Heart left ventricle (tissue), 13 donors: ENCODE measurements around the gene LYZL6.

Source experiments
- POLR2A ChIP-seq, 2 donors: fragments of 450-650 bp; IDR thresholded peaks; one replicate each; pipeline ENCODE4 v1.6.1; 2017; ENCODE audit warnings: antibody characterized with exemption in 2 of 2, mild to moderate bottlenecking in 2 of 2, moderate library complexity in 2 of 2
- TF ChIP-seq, protein P1 (sequence below), 12 donors: fragments of 200-600 bp; sonication (generic) in 4 of 12; IDR thresholded peaks; one replicate each; pipeline versions ENCODE4 v1.5.0 to v1.8.0; 2018 to 2022; ENCODE audit warnings: antibody characterized with exemption in 12 of 12, mild to moderate bottlenecking in 5 of 12
- donor health status: ischemic (EF 13 %, LVEDD 7.1; RV severe dilation, severe dysfunction).
- donor health status: DM: no; HTN: yes; CAD: no.
- donor health status: DM: no; HTN: no; CAD: no.
- donor health status: ischemic (EF 25% LVEDD 6.9; RV normal size, moderate dysfunction).
- donor health status: ischemic (EF 25% LVEDD 5.7; RV mildly dilated, moderate dysfunction).
- donor health status: ischemic (EF 35%, LVEDD 5.7; RV mildly dilated, moderate dysfunction).
- donor health status: nonischemic (EF 11% LVEDD 7.7; RV severe dilation, severe dysfunction).
- donor health status: DM: yes; HTN: yes; CAD: no.
- donor health status: PGD.
- donor health status: ischemic (EF 29% LVEDD 5.4; RV normal size, mild dysfunction).
- donor health status: nonischemic (EF 23%, LVEDD 6.1; RV moderate dilation, normal function).

GRCh38 chr17:35973333-35974260 is 30.1 kb upstream of the LYZL6 start:
- TF ChIP-seq, protein P1, sequence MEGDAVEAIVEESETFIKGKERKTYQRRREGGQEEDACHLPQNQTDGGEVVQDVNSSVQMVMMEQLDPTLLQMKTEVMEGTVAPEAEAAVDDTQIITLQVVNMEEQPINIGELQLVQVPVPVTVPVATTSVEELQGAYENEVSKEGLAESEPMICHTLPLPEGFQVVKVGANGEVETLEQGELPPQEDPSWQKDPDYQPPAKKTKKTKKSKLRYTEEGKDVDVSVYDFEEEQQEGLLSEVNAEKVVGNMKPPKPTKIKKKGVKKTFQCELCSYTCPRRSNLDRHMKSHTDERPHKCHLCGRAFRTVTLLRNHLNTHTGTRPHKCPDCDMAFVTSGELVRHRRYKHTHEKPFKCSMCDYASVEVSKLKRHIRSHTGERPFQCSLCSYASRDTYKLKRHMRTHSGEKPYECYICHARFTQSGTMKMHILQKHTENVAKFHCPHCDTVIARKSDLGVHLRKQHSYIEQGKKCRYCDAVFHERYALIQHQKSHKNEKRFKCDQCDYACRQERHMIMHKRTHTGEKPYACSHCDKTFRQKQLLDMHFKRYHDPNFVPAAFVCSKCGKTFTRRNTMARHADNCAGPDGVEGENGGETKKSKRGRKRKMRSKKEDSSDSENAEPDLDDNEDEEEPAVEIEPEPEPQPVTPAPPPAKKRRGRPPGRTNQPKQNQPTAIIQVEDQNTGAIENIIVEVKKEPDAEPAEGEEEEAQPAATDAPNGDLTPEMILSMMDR (IDR thresholded peaks at IDR 0.05) = no peak
- TF ChIP-seq POLR2A (IDR thresholded peaks at IDR 0.05) = no peak
